ENCODE data around the gene COPS2. TPM values are rescaled to one million over a fixed set of nuclear protein-coding genes. Genes with fewer than 3 reads are reported as not detected.
A peak's percentile ranks its signal among the peaks of the same experiment; 100 is the strongest.

The COPS2 gene
- polyA plus RNA-seq, 1 donor (not counting 4 experiments of a cell fraction or from before 2014, with no cell fraction given), result 114 TPM

GRCh38 chr15:49135342-49135857, 20.0 kb downstream of the COPS2 start:
- Histone ChIP-seq H4K20me1 (ENCODE audit: control insufficient read depth, extremely low read depth, insufficient read depth, low read length) (no peaks in the 10 kb centered on the region), H3K27me3 (ENCODE audit: control insufficient read depth, extremely low read depth, insufficient read depth, low read length) (no peaks in the 10 kb centered on the region), H3K79me2 (ENCODE audit: control insufficient read depth, insufficient read depth, low read length) (peaks cover 13% of the 10 kb centered on the region), H3K4me1 (ENCODE audit: control insufficient read depth, extremely low read depth, insufficient read depth, low read length) (peaks cover 19% of the 10 kb centered on the region), H3K27ac (ENCODE audit: control insufficient read depth, insufficient read depth, low read length) (peak overlapping the region; percentile 22), H3K9ac (ENCODE audit: control insufficient read depth, extremely low read depth, insufficient read depth, low read length) (no peak overlapping the region), H3K4me3 (ENCODE audit: control insufficient read depth in 2 of 3, extremely low read depth in 1 of 3, insufficient read depth in 2 of 3, low read depth in 1 of 3, low read length in 3 of 3) (no peak overlapping the region), H3K36me3 (ENCODE audit: control insufficient read depth in 2 of 2, extremely low read depth in 1 of 2, insufficient read depth in 2 of 2, low read length in 2 of 2) (peaks cover 5 to 16% of the 10 kb centered on the region in 2 experiments), H2AFZ (ENCODE audit: control insufficient read depth, low read length) (no peak overlapping the region), H3K9me1 (ENCODE audit: control insufficient read depth, extremely low read depth, insufficient read depth, low read length) (no peaks in the 10 kb centered on the region), H3K9me3 (ENCODE audit: control insufficient read depth, low read depth, low read length) (no peaks in the 10 kb centered on the region), H3K4me2 (ENCODE audit: control insufficient read depth, extremely low read depth, insufficient read depth, low read depth, low read length) (peak overlapping the region; percentile 1)
- dilution Hi-C loops (cut with MboI; ENCODE audit: extremely low pct_ligation_motif_present, low sequenced_read_pairs), result loop anchor here (25.0 kb wide), 1 partner anchor 98 kb away; the partner anchor contains the start of gene SECISBP2L
- FAIRE-seq, result peak; percentile 41
- no peak for TF ChIP-seq CTCF (optimal IDR thresholded peaks at IDR 0.05 in 1 of 3, IDR thresholded peaks at IDR 0.05 in 1 of 3, conservative IDR thresholded peaks at IDR 0.05 in 1 of 3; ENCODE audit: extremely low read depth in 1 of 3, insufficient read depth in 2 of 3, low read length in 3 of 3)
- no peak for TF ChIP-seq EZH2 (IDR thresholded peaks at IDR 0.05; ENCODE audit: low read length)
- DNase-seq (ENCODE audit: low read depth, low spot score), result no peak

GRCh38 chr15:49134683-49135341, 20.6 kb downstream of the COPS2 start:
- Histone ChIP-seq H3K27me3 (ENCODE audit: control insufficient read depth, extremely low read depth, insufficient read depth, low read length) (no peaks in the 10 kb centered on the region), H3K4me1 (ENCODE audit: control insufficient read depth, extremely low read depth, insufficient read depth, low read length) (peaks cover 19% of the 10 kb centered on the region), H3K27ac (ENCODE audit: control insufficient read depth, insufficient read depth, low read length) (peak overlapping the region; percentile 22), H3K9me3 (ENCODE audit: control insufficient read depth, low read depth, low read length) (no peaks in the 10 kb centered on the region), H3K36me3 (ENCODE audit: control insufficient read depth in 2 of 2, extremely low read depth in 1 of 2, insufficient read depth in 2 of 2, low read length in 2 of 2) (peaks cover 5 to 19% of the 10 kb centered on the region in 2 experiments), H3K9ac (ENCODE audit: control insufficient read depth, extremely low read depth, insufficient read depth, low read length) (no peak overlapping the region), H3K79me2 (ENCODE audit: control insufficient read depth, insufficient read depth, low read length) (peaks cover 13% of the 10 kb centered on the region), H3K4me3 (ENCODE audit: control insufficient read depth in 2 of 3, extremely low read depth in 1 of 3, insufficient read depth in 2 of 3, low read depth in 1 of 3, low read length in 3 of 3) (no peak overlapping the region), H2AFZ (ENCODE audit: control insufficient read depth, low read length) (no peak overlapping the region), H3K4me2 (ENCODE audit: control insufficient read depth, extremely low read depth, insufficient read depth, low read depth, low read length) (no peak overlapping the region), H4K20me1 (ENCODE audit: control insufficient read depth, extremely low read depth, insufficient read depth, low read length) (no peaks in the 10 kb centered on the region), H3K9me1 (ENCODE audit: control insufficient read depth, extremely low read depth, insufficient read depth, low read length) (no peaks in the 10 kb centered on the region)
- DNase-seq (ENCODE audit: low read depth, low spot score), result no peak
- TF ChIP-seq CTCF (optimal IDR thresholded peaks at IDR 0.05 in 1 of 3, IDR thresholded peaks at IDR 0.05 in 1 of 3, conservative IDR thresholded peaks at IDR 0.05 in 1 of 3; ENCODE audit: extremely low read depth in 1 of 3, insufficient read depth in 2 of 3, low read length in 3 of 3), result no peak
- TF ChIP-seq EZH2 (IDR thresholded peaks at IDR 0.05; ENCODE audit: low read length), result no peak
- FAIRE-seq, result no peak
- dilution Hi-C loops (cut with MboI; ENCODE audit: extremely low pct_ligation_motif_present, low sequenced_read_pairs), result loop anchor here (25.0 kb wide), 1 partner anchor 98 kb away; the partner anchor contains the start of gene SECISBP2L

All from keratinocyte (primary cell).